ENCODE data around the gene BBIP1.

BBIP1 gene, protein sequence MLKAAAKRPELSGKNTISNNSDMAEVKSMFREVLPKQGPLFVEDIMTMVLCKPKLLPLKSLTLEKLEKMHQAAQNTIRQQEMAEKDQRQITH

DNA sequence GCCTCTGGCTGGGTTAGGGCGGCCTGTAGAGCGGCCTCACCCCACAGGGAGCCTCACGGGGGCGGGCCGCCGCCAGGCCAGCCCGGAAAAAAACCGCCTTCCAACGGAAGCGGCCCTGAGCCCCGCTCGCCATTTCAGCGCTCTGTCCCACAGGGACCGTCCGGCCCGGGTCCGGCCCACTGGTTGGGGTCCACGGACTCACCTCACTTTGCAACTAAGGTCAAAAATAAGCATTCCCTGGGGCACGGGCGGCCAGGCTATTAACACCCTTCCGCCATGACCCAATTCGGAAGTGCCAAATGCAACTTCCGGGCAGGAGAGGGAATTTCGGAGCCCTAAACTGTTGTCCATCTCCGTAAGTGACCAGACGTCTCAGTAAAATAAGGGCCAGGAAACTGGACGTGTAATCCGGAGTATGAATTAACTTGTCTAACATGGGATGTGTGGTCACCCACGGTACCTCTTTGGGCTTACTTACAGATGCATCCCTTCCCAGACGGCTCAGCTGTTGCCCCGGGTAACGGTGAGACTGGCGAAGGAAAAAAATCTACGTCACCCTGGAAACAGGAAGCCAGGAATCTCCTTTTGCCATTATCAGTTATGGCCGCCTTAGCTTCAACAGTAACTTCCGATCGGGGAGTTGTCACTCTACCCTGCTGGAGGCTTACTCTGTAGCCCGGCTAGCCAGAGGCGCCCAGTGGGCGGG is at the start of gene BBIP1:
BBIP1 (minus strand) TSS at position 538 of the 706 bp plus-strand sequence. CDS start 1,023 bp downstream, outside the sequence.
- peak in 1 of 4 experiments; percentile 94 for DNase-seq (ENCODE audit: low read depth in 4 of 4, low spot score in 1 of 4)

- no peak for DNase-seq (ENCODE audit: low read depth in 4 of 4, low spot score in 1 of 4)
These were observed 48.7 kb upstream of the BBIP1 start for GRCh38 chr10:110967645-110968044.

GRCh38 chr10:110967009-110967630 is 48.1 kb upstream of the BBIP1 start:
- no peak for DNase-seq (ENCODE audit: low read depth in 4 of 4, low spot score in 1 of 4)

DNA sequence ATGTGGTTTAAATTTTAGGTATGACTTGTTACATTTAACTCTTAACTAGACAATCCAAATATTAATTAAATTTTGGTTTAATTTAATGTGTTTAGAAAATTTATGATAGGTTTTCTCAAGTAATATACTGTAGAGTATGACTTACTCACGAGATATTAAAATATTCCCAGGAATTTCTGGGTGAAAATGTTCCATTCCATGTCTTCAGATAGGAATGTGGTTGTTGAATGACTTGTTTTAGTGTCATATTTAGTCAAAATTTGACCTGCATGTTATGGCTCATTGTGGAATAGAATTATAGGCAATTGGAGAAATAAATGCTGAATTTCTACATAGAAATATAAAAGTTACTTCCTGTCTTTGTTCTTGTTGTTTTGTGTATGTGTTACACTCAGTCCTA is 47.2 kb upstream of the BBIP1 start:
- no peak for DNase-seq (ENCODE audit: low read depth in 4 of 4, low spot score in 1 of 4)

- DNase-seq (ENCODE audit: low read depth in 4 of 4, low spot score in 1 of 4), result no peak
These were observed 46.2 kb upstream of the BBIP1 start for GRCh38 chr10:110965216-110965615.

DNA sequence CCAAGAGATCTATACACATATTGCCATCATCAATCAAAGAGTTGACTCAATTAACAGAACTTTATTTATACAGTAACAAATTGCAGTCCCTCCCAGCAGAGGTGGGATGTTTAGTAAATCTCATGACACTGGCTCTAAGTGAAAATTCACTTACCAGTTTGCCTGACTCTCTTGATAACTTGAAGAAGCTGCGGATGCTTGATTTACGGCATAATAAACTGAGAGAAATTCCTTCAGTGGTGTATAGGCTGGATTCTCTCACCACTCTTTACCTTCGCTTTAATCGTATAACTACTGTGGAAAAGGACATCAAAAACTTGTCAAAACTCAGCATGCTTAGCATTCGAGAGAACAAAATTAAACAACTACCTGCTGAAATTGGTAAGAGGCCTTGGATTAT is 45.7 kb upstream of the BBIP1 start:
- no peak for DNase-seq (ENCODE audit: low read depth in 4 of 4, low spot score in 1 of 4)

- no peak for DNase-seq (ENCODE audit: low read depth in 4 of 4, low spot score in 1 of 4)
These were observed 44.2 kb upstream of the BBIP1 start for GRCh38 chr10:110963162-110963561.

- DNase-seq (ENCODE audit: low read depth in 4 of 4, low spot score in 1 of 4), result no peak
These were observed 43.5 kb upstream of the BBIP1 start for GRCh38 chr10:110962443-110962842.

DNA sequence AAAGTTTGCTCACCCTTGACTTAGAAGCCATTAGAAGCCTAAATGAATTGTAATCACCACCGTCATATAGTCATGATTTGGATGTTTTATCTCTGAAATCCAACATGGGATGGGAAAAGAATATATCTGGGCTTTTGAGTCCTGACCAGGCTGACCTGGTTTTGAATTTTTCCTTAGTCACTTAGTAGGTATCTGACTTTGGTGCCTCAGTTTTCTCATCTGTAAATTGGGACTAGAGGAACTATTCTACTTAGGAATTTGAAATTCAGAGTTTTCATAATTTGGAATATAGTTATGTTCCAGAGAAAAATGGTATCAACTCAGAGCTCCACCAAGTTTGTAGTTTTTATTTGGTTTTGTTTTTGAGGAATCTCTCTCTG is 41.3 kb upstream of the BBIP1 start:
- no peak for DNase-seq (ENCODE audit: low read depth in 4 of 4, low spot score in 1 of 4)

- no peak for DNase-seq (ENCODE audit: low read depth in 4 of 4, low spot score in 1 of 4)
These were observed 40.7 kb upstream of the BBIP1 start for GRCh38 chr10:110959379-110960332.

DNA sequence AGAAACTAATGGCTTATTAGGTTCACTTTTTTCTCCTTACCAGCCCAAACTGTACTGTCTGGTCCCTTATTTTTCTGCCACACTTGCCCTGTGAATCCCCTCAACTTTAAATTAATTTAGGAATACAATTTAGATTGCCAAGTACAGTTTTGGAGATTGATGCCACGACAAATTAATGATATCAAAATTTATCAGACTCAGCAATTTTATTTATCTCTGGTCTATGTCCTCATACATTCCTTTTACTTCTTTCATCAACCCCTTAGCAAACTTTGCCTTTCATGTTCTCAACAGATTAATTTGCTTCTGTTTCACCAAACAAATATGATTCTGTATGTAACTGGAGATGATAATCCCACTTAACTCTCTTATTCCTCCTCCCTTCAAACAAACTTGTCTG is 38.6 kb upstream of the BBIP1 start:
- no peak for DNase-seq (ENCODE audit: low read depth in 4 of 4, low spot score in 1 of 4)

- no peak for DNase-seq (ENCODE audit: low read depth in 4 of 4, low spot score in 1 of 4)
These were observed 32.4 kb upstream of the BBIP1 start for GRCh38 chr10:110951381-110951780.

DNA sequence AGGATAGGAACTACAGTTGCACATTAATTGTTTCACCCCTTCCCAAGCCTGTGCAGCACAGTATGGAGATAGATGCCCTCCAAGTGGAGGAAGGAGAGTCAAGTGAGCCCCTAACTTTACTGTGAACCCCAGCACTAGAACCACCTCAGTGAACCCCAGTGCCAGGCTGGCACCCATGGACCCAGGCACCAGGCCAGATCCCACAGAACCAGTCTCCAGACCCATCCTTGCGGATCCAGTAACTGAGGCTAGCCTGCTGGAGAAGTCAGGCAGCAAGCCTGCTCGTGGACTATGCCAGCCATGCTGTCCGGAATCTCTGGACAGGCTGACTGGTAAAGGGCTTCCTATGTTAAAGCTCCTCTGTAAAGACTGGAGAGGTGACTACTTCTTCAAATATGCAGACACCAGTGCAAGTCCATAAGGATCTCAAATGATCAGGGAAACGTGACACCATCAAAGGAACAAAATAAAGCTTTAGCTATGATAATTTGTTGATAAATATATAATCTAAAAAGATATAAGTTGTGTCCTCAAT is 28.1 kb upstream of the BBIP1 start:
- no peak for DNase-seq (ENCODE audit: low read depth in 4 of 4, low spot score in 1 of 4)

- DNase-seq (ENCODE audit: low read depth in 4 of 4, low spot score in 1 of 4), result no peak
These were observed 27.5 kb upstream of the BBIP1 start for GRCh38 chr10:110946496-110946895.

GRCh38 chr10:110944792-110945396 is 25.9 kb upstream of the BBIP1 start:
- no peak for DNase-seq (ENCODE audit: low read depth in 4 of 4, low spot score in 1 of 4)

DNA sequence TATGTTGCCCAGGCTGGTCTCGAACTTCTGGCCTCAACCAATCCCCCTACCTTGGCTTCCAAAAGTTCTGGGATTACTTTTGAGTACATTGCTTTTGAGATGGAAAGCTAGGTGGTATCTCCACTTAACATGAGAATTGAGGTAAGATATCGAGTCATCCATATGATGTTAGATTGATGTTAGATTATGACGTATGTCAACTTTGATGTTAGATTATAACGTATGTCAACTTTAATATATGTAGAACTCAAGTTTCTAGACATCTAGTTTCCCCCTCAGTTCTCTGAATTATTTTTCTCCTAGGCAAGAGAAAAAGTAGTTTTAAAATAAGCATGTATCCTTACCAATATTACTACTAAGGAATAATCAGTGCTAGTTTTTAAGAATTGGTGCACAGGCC is 20.4 kb upstream of the BBIP1 start:
- DNase-seq (ENCODE audit: low read depth in 4 of 4, low spot score in 1 of 4), result no peak

- DNase-seq (ENCODE audit: low read depth in 4 of 4, low spot score in 1 of 4), result no peak
These were observed 17.8 kb upstream of the BBIP1 start for GRCh38 chr10:110936757-110937156.

DNA sequence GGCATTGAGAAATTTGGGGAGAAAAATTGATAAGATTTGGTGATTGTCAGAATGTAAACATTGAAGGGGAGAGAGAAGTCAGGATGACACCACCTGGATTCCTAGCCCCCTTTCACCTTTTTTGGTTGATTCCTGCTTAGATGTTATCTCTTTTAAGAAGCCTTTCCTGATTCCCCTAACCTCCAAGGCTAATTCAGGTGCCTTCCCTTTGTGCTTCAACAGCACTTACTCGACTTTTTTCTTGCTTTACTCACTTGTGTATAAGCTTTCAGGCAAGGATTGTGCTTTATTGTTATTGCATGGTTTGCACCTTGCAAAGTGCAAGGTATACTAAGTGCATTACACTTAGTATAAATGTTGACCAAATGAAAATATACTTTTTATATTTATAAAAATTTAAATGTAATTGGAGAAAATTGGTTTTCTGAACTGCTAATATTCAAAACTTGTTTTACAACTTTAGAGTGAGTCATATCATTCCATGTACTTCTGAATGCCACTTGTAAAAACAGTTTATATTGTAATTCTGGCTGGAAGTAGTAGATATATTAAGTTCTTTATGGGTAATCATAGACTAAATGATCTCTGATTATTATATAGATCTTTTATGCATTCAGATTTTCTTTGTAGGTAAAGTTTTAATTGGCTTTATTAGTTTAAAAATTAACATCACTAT is 13.7 kb upstream of the BBIP1 start:
- DNase-seq (ENCODE audit: low read depth in 4 of 4, low spot score in 1 of 4), result no peak

DNA sequence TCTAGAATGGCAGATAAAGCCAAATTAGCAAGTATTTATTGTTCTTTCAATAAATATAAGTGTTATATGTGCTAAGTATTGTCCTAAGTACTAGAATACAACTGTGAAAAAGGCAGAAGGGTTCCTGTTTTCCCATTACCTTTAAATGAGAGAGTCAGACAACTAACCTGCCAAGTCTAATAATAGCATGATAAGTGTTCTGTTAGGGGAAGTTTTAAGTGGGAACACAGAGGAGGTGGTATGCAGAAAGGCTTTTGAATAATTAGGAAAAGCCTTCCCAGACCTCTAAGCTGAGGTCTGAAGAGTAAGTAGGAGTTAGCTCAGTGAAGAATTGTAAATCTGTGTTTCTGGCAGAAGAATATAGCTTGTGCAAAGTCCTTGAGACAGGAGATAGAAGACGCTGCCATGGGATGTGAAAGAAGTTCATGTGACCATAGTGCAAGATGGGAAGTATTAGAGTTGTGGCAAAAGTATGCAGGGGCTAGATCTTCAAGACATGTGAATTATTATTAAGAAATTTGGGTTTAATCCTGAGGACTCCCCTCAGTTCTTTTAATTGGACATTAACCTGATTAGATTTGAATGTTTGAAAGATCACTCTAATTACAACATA is 12.9 kb upstream of the BBIP1 start:
- DNase-seq (ENCODE audit: low read depth in 4 of 4, low spot score in 1 of 4), result no peak

GRCh38 chr10:110927461-110927860 is 8.5 kb upstream of the BBIP1 start:
- DNase-seq (ENCODE audit: low read depth in 4 of 4, low spot score in 1 of 4), result no peak

All from stimulated activated CD4-positive, alpha-beta T cell treated with anti-CD3 and anti-CD28 coated beads, Interleukin-1b, Interleukin-23, amount 100 ng/mL, for 24 hours (primary cell).